Fibroblast of lung (primary cell): ENCODE results near the gene SLC12A1. TPM values are rescaled to one million over a fixed set of nuclear protein-coding genes. Genes with fewer than 3 reads are reported as not detected.

Source experiments
- DNase-seq, 2 donors: peaks; one replicate each; pipeline versions ENCODE4 v3.0.0 to v3.0.0-alpha.2; 2010; ENCODE audit warnings: low read depth in 2 of 2
- H2AFZ ChIP-seq: 2 replicates; pipeline ENCODE4 v1.5.1; 2012; ENCODE audit warnings: low read length, control low read depth, inconsistent platforms
- H3K27ac ChIP-seq: 2 replicates; pipeline ENCODE4 v1.5.1; 2011; ENCODE audit warnings: low read length, control low read depth; ENCODE audit not compliant: insufficient read depth
- H3K27me3 ChIP-seq: 2 replicates; pipeline ENCODE4 v1.5.1; 2011; ENCODE audit warnings: mild to moderate bottlenecking, low read length; ENCODE audit not compliant: control insufficient read depth, insufficient read depth
- H3K36me3 ChIP-seq: 2 replicates; pipeline ENCODE4 v1.5.1; 2011; ENCODE audit warnings: low read length; ENCODE audit not compliant: control insufficient read depth, insufficient read depth
- H3K4me1 ChIP-seq: 2 replicates; pipeline ENCODE4 v1.5.1; 2011; ENCODE audit warnings: low read length; ENCODE audit not compliant: control insufficient read depth, insufficient read depth; ENCODE audit errors: extremely low read depth
- H3K4me2 ChIP-seq: 2 replicates; pipeline ENCODE4 v1.5.1; 2011; ENCODE audit warnings: low read length, control low read depth; ENCODE audit not compliant: insufficient read depth; ENCODE audit errors: extremely low read depth
- H3K4me3 ChIP-seq, 4 experiments: fragments of 200-600 bp in 1 of 4; sonication (generic) in 1 of 4; replicated peaks in 1 of 4; 2 replicates each; pipeline ENCODE4 v1.5.1; 2011 to 2016; ENCODE audit warnings: low read length in 4 of 4, low read depth in 3 of 4, mild to moderate bottlenecking in 3 of 4, control low read depth in 2 of 4, inconsistent platforms in 1 of 4, mixed read lengths in 1 of 4; ENCODE audit not compliant: insufficient read depth in 1 of 4; ENCODE audit errors: control extremely low read depth in 1 of 4
- H3K79me2 ChIP-seq: 2 replicates; pipeline ENCODE4 v1.5.1; 2012; ENCODE audit warnings: mild to moderate bottlenecking, low read length, inconsistent platforms; ENCODE audit not compliant: control insufficient read depth, insufficient read depth
- H3K9ac ChIP-seq: 2 replicates; pipeline ENCODE4 v1.5.1; 2011; ENCODE audit warnings: mild to moderate bottlenecking, low read length, control low read depth; ENCODE audit not compliant: insufficient read depth
- H3K9me3 ChIP-seq: 2 replicates; pipeline ENCODE4 v1.5.1; 2012; ENCODE audit warnings: low read depth, low read length; ENCODE audit not compliant: control insufficient read depth, insufficient read depth
- H4K20me1 ChIP-seq: 2 replicates; pipeline ENCODE4 v1.5.1; 2011; ENCODE audit warnings: low read length; ENCODE audit not compliant: control insufficient read depth, insufficient read depth; ENCODE audit errors: extremely low read depth
- EZH2 ChIP-seq: IDR thresholded peaks from 2 replicates; pipeline ENCODE4 v1.5.1; 2012; ENCODE audit warnings: low read length, control low read depth, mild to moderate bottlenecking; ENCODE audit errors: missing control alignments
- polyA plus RNA-seq, 2 donors: library from polyadenylated mRNA; depleted of rRNA in 1 of 2; stranded (reverse) in 1 of 2; unstranded in 1 of 2; fragments of >200 nt; gene quantifications; 2 replicates each; pipeline ENCODE4 v1.2.1, GENCODE V29; 2011 to 2012; ENCODE audit warnings: missing spikeins in 1 of 2
- total RNA-seq: library from RNA; depleted of rRNA; stranded (reverse); fragments of >200 nt; gene quantifications from 2 replicates; pipeline ENCODE4 v1.2.1, GENCODE V29; 2014
- TF ChIP-seq, protein P1 (sequence below), 2 donors: IDR thresholded peaks in 1 of 2; conservative IDR thresholded peaks in 1 of 2; 1 replicate in 1 of 2; 2 replicates in 1 of 2; pipeline ENCODE4 v1.5.1; 2011 to 2012; ENCODE audit warnings: low read length in 2 of 2, control low read depth in 1 of 2, inconsistent platforms in 1 of 2, low read depth in 1 of 2, mild to moderate bottlenecking in 1 of 2

SLC12A1 gene
- total and polyA plus RNA-seq, 2 donors (not counting 1 experiment from before 2014, with no cell fraction given): not detected

DNA sequence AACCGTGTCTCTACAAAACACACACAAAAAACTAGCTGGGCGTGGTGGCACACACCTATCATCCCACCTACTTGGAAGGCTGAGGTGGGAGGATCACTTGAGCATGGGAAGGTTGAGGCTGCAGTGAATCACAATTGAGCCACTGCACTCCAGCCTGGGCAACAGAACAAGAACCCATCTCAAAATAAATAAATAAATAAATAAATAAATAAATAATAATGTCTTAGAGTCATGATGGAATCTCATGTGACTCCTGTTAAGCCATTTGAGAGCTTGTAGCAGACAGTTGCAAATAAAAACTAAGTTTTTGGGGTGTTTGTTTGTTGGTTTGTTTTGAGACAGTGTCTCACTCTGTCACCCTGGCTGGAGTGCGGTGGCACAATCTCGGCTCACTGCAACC, 33.2 kb downstream of the SLC12A1 start:
- no peak for TF ChIP-seq EZH2
- TF ChIP-seq, protein P1, sequence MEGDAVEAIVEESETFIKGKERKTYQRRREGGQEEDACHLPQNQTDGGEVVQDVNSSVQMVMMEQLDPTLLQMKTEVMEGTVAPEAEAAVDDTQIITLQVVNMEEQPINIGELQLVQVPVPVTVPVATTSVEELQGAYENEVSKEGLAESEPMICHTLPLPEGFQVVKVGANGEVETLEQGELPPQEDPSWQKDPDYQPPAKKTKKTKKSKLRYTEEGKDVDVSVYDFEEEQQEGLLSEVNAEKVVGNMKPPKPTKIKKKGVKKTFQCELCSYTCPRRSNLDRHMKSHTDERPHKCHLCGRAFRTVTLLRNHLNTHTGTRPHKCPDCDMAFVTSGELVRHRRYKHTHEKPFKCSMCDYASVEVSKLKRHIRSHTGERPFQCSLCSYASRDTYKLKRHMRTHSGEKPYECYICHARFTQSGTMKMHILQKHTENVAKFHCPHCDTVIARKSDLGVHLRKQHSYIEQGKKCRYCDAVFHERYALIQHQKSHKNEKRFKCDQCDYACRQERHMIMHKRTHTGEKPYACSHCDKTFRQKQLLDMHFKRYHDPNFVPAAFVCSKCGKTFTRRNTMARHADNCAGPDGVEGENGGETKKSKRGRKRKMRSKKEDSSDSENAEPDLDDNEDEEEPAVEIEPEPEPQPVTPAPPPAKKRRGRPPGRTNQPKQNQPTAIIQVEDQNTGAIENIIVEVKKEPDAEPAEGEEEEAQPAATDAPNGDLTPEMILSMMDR (conservative IDR thresholded peaks at IDR 0.05 in 1 of 2, IDR thresholded peaks at IDR 0.05 in 1 of 2; ENCODE audit: low read depth in 1 of 2, low read length in 2 of 2): no peak
- no peaks in the 10 kb centered on the region for H3K79me2 ChIP-seq
- H3K4me3 ChIP-seq: no peak overlapping the region
- no peaks in the 10 kb centered on the region for H3K4me1 ChIP-seq
- no peak overlapping the region for H3K9ac ChIP-seq
- no peaks in the 10 kb centered on the region for H3K9me3 ChIP-seq
- no peaks in the 10 kb centered on the region for H3K27me3 ChIP-seq
- no peaks in the 10 kb centered on the region for H4K20me1 ChIP-seq
- H3K4me2 ChIP-seq: no peak overlapping the region
- DNase-seq: no peak
- H3K27ac ChIP-seq: no peak overlapping the region
- H3K36me3 ChIP-seq: no peaks in the 10 kb centered on the region
- H2AFZ ChIP-seq: no peak overlapping the region

DNA sequence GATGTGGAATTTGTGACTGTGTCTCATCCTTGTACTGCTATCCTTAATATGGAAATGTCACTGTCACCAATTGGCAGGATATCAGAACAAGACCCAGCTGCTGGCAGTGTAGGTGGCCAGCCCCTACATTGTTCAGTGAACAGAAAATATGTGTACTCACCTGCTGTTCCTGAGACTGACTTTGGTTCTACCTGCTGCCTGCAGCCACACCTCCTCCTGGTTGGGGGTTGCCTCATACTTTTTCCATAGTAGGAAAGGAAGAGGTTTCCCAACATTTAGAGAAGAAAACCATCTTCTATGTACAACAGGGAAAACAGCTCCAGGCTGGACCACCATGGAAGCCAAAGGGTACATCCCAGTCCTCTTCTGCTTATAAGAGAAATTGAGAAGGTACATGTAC, 35.9 kb downstream of the SLC12A1 start:
- no peak overlapping the region for H3K9ac ChIP-seq
- H2AFZ ChIP-seq: no peak overlapping the region
- H3K9me3 ChIP-seq: no peaks in the 10 kb centered on the region
- H3K36me3 ChIP-seq: no peaks in the 10 kb centered on the region
- no peaks in the 10 kb centered on the region for H3K27me3 ChIP-seq
- no peak overlapping the region for H3K27ac ChIP-seq
- no peaks in the 10 kb centered on the region for H3K4me1 ChIP-seq
- no peak overlapping the region for H3K4me2 ChIP-seq
- H3K79me2 ChIP-seq: no peaks in the 10 kb centered on the region
- no peak overlapping the region for H3K4me3 ChIP-seq
- TF ChIP-seq, protein P1 (conservative IDR thresholded peaks at IDR 0.05 in 1 of 2, IDR thresholded peaks at IDR 0.05 in 1 of 2; ENCODE audit: low read depth in 1 of 2, low read length in 2 of 2): no peak
- TF ChIP-seq EZH2: no peak
- DNase-seq: no peak
- no peaks in the 10 kb centered on the region for H4K20me1 ChIP-seq

DNA sequence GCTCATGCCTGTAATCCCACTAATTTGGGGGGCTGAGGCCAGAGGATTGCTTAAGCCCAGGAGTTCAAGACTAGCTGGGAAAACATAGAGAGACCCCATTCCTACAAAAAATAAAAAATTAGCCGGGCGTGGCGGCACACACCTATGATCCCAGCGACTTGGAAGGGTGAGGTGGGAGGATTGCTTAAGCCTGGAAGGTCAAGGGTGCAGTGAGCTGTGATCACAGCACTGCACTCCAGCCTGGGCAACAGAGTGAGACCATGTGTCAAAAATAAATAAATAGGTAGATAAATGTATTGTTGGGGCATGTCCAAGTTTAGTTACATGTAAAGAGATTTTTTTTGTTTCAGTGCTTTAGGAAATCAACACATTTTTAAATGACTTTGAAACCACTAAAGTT, 36.4 kb downstream of the SLC12A1 start:
- no peaks in the 10 kb centered on the region for H3K79me2 ChIP-seq
- H2AFZ ChIP-seq: no peak overlapping the region
- H3K4me1 ChIP-seq: no peaks in the 10 kb centered on the region
- H3K4me3 ChIP-seq: no peak overlapping the region
- H3K9ac ChIP-seq: no peak overlapping the region
- TF ChIP-seq, protein P1 (conservative IDR thresholded peaks at IDR 0.05 in 1 of 2, IDR thresholded peaks at IDR 0.05 in 1 of 2; ENCODE audit: low read depth in 1 of 2, low read length in 2 of 2): no peak
- no peak for TF ChIP-seq EZH2
- H3K9me3 ChIP-seq: no peaks in the 10 kb centered on the region
- no peaks in the 10 kb centered on the region for H3K27me3 ChIP-seq
- DNase-seq: no peak
- H3K36me3 ChIP-seq: no peaks in the 10 kb centered on the region
- no peaks in the 10 kb centered on the region for H4K20me1 ChIP-seq
- H3K4me2 ChIP-seq: no peak overlapping the region
- no peak overlapping the region for H3K27ac ChIP-seq
